HG03378 (cell line): ENCODE data around the gene AKR1B1.
A peak's percentile ranks its signal among the peaks of the same experiment; 100 is the strongest.
"Not testable (repeated sequence)": the region's sequence is repeated elsewhere in the genome, so short reads cannot be mapped to it uniquely, and the experiment has no call there.

Experiments used
- ATAC-seq: cut with Tn5 transposase; IDR thresholded peaks from one replicate; pipeline ENCODE4 v1.9.1; 2021; ENCODE audit warnings: mild to moderate bottlenecking, moderate library complexity; ENCODE audit not compliant: unreplicated experiment

The AKR1B1 gene

GRCh38 chr7:134458806-134459698 is at the start of gene AKR1B1:
TSS of gene AKR1B1 (minus strand) at chr7:134459100. CDS start at chr7:134459062, 38 bp downstream.
- peak; percentile 91 for ATAC-seq

DNA sequence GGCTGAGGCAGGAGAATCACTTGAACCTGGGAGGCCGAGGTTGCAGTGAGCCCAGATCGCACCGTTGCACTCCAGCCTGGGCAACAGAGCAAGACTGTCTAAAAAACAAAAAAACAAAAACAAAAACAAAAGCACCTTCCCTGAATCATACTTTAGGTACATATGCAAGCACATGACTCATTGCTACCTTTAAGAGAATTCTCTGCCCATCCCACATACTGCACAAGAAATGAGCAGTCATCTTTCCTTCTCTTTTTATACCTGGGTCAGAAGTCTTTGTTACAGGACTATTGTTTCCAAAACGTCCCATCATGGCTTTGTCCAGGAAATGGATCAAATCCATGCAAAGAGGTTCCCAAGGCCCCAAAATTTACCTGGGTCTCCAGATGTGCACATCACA is 47.0 kb upstream of the AKR1B1 start:
- ATAC-seq: no peak

- ATAC-seq: no peak
Observed at GRCh38 chr7:134504660-134505164, 45.8 kb upstream of the AKR1B1 start.

GRCh38 chr7:134502463-134503371 is 43.8 kb upstream of the AKR1B1 start:
- ATAC-seq: no peak

DNA sequence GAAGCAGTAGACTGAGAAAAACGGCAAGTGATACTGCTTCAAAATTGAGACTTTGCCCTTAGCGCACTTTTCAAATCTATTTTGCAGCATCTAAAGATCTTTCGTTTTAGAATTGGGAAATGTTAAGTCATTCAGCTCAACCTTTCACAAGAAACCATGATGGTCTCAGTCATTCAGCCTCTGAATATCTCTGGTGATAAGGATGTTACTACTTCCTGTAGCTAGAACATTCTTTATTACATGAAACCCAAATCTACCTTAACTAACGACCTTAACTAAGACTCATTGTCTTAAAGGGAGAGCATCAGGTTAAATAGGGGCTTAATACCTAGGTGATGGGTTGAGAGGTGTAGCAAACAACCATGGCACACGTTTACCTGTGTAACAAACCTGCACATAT is 42.1 kb upstream of the AKR1B1 start:
- ATAC-seq: no peak

- no peak for ATAC-seq
Observed at GRCh38 chr7:134500406-134500805, 41.5 kb upstream of the AKR1B1 start.

- ATAC-seq: no peak
Observed at GRCh38 chr7:134495546-134495945, 36.6 kb upstream of the AKR1B1 start.

DNA sequence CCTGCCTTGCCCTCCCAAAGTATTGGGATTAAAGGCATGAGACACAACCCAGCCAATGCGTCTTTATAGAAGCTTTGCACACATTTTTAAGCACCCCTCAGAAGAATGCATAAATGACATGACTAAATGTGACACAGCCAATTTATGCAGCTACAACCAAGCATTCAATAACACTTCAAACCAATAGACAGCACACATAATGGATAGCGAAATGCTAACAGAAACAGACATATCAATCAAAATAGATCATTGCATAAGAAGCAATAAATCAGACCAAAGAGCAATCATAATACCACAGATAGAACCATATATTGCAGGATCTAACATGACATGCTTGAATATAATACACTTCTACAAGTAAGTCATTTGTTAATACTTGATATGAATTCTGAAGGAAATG is 34.2 kb upstream of the AKR1B1 start:
- no peak for ATAC-seq

DNA sequence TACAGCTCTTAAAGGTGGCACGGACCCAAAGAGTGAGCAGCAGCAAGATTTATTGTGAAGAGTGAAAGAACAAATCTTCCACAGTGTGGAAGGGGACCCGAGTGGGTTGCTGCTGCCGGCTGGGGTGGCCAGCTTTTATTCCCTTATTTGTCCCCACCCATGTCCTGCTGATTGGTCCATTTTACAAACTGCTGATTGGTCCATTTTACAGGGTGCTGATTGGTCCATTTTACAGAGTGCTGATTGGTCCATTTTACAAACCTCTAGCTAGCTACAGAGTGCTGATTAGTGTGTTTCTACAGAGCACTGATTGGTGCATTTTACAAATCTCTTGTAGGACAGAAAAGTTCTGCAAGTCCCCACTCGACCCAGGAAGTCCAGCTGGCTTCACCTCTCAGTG is 28.8 kb upstream of the AKR1B1 start:
- not testable (repeated sequence) for ATAC-seq

GRCh38 chr7:134485203-134485602 is 26.3 kb upstream of the AKR1B1 start:
- ATAC-seq: no peak

GRCh38 chr7:134483296-134483695 is 24.4 kb upstream of the AKR1B1 start:
- ATAC-seq: no peak

- ATAC-seq: no peak
Observed at GRCh38 chr7:134482858-134483257, 24.0 kb upstream of the AKR1B1 start.

- no peak for ATAC-seq
Observed at GRCh38 chr7:134481167-134481566, 22.3 kb upstream of the AKR1B1 start.

DNA sequence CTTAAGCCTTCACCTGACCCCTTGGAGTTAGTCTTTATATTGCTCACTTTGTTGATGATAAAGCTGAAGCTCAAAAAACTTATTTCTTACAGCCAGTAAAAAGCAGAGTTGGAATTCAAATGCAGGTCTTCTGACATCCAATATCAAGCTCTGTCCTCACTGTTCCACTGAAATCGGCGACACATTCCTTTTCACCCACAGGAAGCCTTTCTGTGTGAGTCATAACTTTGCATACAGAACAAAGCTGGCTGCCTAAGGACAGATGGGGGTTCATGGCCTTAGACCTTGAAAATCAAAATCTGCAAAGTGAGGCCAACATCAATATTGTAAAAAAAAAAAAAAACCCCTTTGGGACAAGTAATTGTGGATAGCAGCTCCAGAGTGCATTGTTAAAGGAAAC is 21.8 kb upstream of the AKR1B1 start:
- no peak for ATAC-seq

- ATAC-seq: no peak
Observed at GRCh38 chr7:134480202-134480601, 21.3 kb upstream of the AKR1B1 start.

DNA sequence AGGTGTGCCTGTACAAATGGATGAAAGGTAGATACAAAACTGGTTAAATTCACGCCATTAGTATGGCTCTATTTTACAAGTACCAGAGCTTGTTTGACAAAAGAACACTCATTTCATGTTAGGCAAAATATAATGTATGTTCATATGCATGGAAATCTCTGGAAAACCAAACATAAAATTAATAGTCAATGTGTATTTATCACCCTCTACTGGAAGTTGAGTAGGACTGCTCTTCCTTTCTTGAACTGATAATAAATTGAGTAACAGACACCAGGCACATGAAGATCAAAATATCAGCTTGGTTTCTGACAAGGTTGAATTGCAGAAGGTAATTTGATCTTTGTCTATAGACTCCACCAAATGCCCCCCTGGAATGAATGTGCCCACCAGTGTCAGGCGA is 19.8 kb upstream of the AKR1B1 start:
- no peak for ATAC-seq

DNA sequence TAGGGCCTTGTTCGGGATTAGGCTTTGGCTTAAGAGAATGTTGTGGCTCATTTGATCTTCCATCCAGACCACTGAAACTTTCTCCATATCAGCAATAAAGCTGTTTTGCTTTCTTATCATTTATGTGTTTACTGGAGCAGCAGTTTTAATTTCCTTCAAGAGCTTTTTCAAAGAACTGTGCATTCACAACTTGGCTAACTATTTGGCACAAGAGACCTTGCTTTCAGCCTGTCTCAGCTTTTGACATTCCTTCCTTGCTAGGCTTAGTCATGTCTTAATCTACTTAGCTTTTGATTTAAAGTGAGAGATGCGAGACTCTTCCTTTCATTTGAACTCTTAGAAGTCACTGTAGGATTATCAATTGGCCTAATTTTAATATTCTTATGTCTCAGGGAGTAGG is 19.1 kb upstream of the AKR1B1 start:
- ATAC-seq: no peak

- no peak for ATAC-seq
Observed at GRCh38 chr7:134476044-134476443, 17.1 kb upstream of the AKR1B1 start.

DNA sequence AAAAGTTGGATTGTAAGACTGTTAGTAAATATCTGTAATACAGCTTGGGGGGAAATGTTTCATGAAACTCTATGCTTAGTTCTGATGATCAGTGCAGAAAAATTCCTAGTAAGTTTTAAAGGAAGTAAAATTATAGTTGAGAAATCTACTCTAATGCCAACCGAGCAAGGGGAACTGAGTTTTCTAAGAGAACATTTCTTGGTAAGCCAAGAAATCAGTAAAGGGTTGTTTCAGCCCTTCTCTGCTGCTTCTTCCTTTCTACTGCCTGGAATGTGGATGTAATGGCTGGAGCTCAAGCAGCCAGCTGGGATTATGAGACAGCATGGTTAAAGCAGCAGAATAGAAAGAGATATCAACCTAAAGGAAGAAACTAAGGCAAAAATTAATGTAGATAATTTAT is 15.9 kb upstream of the AKR1B1 start:
- ATAC-seq: no peak

- ATAC-seq: no peak
Observed at GRCh38 chr7:134473861-134474291, 15.0 kb upstream of the AKR1B1 start.

DNA sequence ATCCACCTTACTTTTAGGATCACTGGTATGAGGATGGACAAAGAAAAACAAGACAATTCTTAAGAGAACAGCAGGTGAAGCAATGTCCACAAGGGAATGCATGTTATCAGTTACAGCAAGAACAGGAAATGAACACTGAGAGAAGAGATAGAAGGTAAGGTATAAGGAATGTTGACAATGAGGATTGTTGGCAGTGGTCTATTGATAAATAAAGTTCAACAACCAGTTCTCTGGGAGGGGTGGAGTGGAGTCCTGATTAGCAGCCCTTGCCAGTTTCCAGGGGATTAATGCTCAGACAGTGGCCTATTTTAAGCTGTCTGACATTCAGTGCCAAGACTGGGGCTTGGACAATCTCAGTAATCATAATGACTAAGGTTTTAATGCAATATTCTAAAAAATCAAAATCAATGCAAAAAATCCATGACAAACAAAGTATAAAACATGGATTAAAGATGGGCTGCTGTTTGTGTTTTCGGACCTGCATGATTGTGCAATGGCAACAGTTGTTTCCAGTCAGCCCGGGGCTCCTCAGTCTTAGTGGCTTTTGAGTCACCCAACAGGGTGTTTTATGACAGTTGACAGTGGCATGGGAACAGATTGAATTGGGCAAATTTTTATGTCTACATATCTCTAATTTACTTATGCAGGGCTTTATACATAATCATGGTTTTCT is 13.8 kb upstream of the AKR1B1 start:
- ATAC-seq: no peak
